HG03064 (cell line): ENCODE measurements around the gene SLC7A9.

Source experiments
- ATAC-seq: cut with Tn5 transposase; IDR thresholded peaks from one replicate; pipeline ENCODE4 v1.9.1; 2021; ENCODE audit warnings: low read depth; ENCODE audit not compliant: unreplicated experiment

Gene SLC7A9

GRCh38 chr19:32830231-32831014 is 39.1 kb downstream of the SLC7A9 start:
- ATAC-seq = no peak

- ATAC-seq = no peak
These were observed 40.1 kb downstream of the SLC7A9 start for GRCh38 chr19:32829345-32829896.

GRCh38 chr19:32828643-32829344 is 40.8 kb downstream of the SLC7A9 start:
- no peak for ATAC-seq

- no peak for ATAC-seq
These were observed 41.4 kb downstream of the SLC7A9 start for GRCh38 chr19:32828139-32828538.

- ATAC-seq = no peak
These were observed 44.5 kb downstream of the SLC7A9 start for GRCh38 chr19:32824916-32825608.

- ATAC-seq = no peak
These were observed 45.3 kb downstream of the SLC7A9 start for GRCh38 chr19:32824191-32824751.

GRCh38 chr19:32823747-32824102 is 45.8 kb downstream of the SLC7A9 start:
- no peak for ATAC-seq

- no peak for ATAC-seq
These were observed 46.4 kb downstream of the SLC7A9 start for GRCh38 chr19:32822916-32823746.

- ATAC-seq = no peak
These were observed 49.9 kb downstream of the SLC7A9 start for GRCh38 chr19:32819419-32820400.

- ATAC-seq = no peak
These were observed 51.0 kb downstream of the SLC7A9 start for GRCh38 chr19:32818536-32818935.

- ATAC-seq = no peak
These were observed 51.7 kb downstream of the SLC7A9 start for GRCh38 chr19:32817569-32818476.

- no peak for ATAC-seq
These were observed 52.9 kb downstream of the SLC7A9 start for GRCh38 chr19:32816555-32817099.

- no peak for ATAC-seq
These were observed 54.9 kb downstream of the SLC7A9 start for GRCh38 chr19:32814624-32815023.

GRCh38 chr19:32813862-32814425 is 55.6 kb downstream of the SLC7A9 start:
- no peak for ATAC-seq

- ATAC-seq = no peak
These were observed 57.0 kb downstream of the SLC7A9 start for GRCh38 chr19:32812571-32812970.

GRCh38 chr19:32812036-32812435 is 57.5 kb downstream of the SLC7A9 start:
- ATAC-seq = no peak

- ATAC-seq = no peak
These were observed 58.4 kb downstream of the SLC7A9 start for GRCh38 chr19:32811151-32811550.
